ENCODE measurements around the gene WNK1. TPM values are rescaled to one million over a fixed set of nuclear protein-coding genes. Genes with fewer than 3 reads are reported as not detected.
A peak's percentile ranks its signal among the peaks of the same experiment; 100 is the strongest.

Gene WNK1
- total RNA-seq, 4 donors from 2014 or later = 168 to 223 (median 204) TPM

DNA sequence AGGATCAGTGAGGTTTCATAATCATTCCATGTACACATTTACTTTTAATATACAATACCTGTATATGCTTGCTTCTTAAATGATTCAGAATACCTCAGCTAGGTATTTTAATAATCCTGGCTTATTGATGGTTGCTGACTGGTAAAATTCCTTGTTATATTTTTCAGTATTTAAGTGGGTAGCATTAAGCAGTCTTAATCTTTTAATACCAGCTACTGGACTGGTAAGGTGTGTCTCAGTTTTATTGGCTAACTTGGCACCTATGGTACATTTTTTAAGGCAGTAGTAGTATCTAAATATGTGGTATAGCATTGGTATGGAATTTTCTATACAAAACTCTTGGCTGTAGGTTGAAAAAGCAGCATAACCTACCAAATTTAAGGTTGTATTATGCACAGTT is 100.5 kb downstream of the WNK1 start:
- ATAC-seq (no peak), DNase-seq (no peak)
- in situ Hi-C loops (cut with MboI; ENCODE audit: low sequenced_read_pairs in 4 of 4) = no loop called here
- Histone ChIP-seq H3K27ac (peak overlapping the region; percentile 19 to 75 (median 68)), H3K36me3 (no peaks in the 10 kb centered on the region), H3K27me3 (no peaks in the 10 kb centered on the region), H3K4me3 (peak overlapping the region in 2 of 4 donors; percentile 20 to 36), H3K4me1 (peaks cover 38 to 56% of the 10 kb centered on the region in 2 donors), H3K9me3 (no peaks in the 10 kb centered on the region)
- TF ChIP-seq CTCF (IDR thresholded peaks at IDR 0.05 in 4 of 5, conservative IDR thresholded peaks at IDR 0.05 in 1 of 5) (no peak), POLR2A (IDR thresholded peaks at IDR 0.05) (no peak)
- intact Hi-C loops (cut with DNase I; ENCODE audit: low total_unique reads) = no loop called here

- Histone ChIP-seq H3K27me3 (no peaks in the 10 kb centered on the region), H3K4me3 (peak overlapping the region in 1 of 4 donors; percentile 0), H3K36me3 (peaks cover 0 to 31% of the 10 kb centered on the region in 2 donors), H3K27ac (peak overlapping the region; percentile 72 to 84 (median 78)), H3K9me3 (no peaks in the 10 kb centered on the region), H3K4me1 (peaks cover 24 to 42% of the 10 kb centered on the region in 2 donors)
- DNase-seq = peak; percentile 73 to 80
- intact Hi-C loops (cut with DNase I; ENCODE audit: low total_unique reads) = loop anchor here (5.0 kb wide), 1 partner anchor 40 kb away; no protein-coding TSS in a partner anchor
- TF ChIP-seq POLR2A (IDR thresholded peaks at IDR 0.05) = no peak
- no peak for TF ChIP-seq CTCF (IDR thresholded peaks at IDR 0.05 in 4 of 5, conservative IDR thresholded peaks at IDR 0.05 in 1 of 5)
- in situ Hi-C loops (cut with MboI; ENCODE audit: low sequenced_read_pairs in 4 of 4) = no loop called here
- ATAC-seq = peak; percentile 98
Observed at GRCh38 chr12:857611-858010, 105.2 kb downstream of the WNK1 start.

- TF ChIP-seq CTCF (IDR thresholded peaks at IDR 0.05 in 4 of 5, conservative IDR thresholded peaks at IDR 0.05 in 1 of 5) = no peak
- no peak for TF ChIP-seq POLR2A (IDR thresholded peaks at IDR 0.05)
- Histone ChIP-seq H3K4me3 (no peak overlapping the region), H3K27me3 (no peaks in the 10 kb centered on the region), H3K27ac (peak overlapping the region in 2 of 4 donors; percentile 45 to 48), H3K36me3 (peaks cover 0 to 76% of the 10 kb centered on the region in 2 donors), H3K9me3 (no peaks in the 10 kb centered on the region), H3K4me1 (peaks cover 11 to 17% of the 10 kb centered on the region in 2 donors)
- intact Hi-C loops (cut with DNase I; ENCODE audit: low total_unique reads) (no loop called here), in situ Hi-C loops (cut with MboI; ENCODE audit: low sequenced_read_pairs in 4 of 4) (no loop called here)
- ATAC-seq (no peak), DNase-seq (no peak)
Observed at GRCh38 chr12:862303-862911, 110.0 kb downstream of the WNK1 start.

DNA sequence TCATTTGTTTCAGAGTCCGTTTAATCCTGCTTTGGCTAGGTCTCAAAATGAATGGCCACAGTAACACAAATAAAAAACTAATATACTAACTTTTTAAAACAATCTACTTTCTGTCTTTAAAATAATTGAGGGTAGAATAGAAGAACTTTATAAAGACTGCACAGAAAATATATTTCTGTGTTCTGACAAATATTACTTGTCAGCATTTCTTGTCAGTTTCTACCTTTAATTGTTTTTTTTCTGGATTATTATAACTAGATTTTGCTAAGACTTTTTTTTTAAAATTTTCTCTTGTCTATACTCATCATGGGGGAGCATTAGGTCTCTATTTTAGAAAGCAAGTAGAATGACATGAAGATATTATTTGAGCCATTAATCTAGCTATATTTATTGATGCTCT is 110.9 kb downstream of the WNK1 start:
- peak overlapping the region in 2 of 4 donors; percentile 0 to 48 for H3K27ac ChIP-seq
- ATAC-seq (no peak), DNase-seq (no peak)
- intact Hi-C loops (cut with DNase I; ENCODE audit: low total_unique reads) = no loop called here
- no peak overlapping the region for H3K4me3 ChIP-seq
- TF ChIP-seq POLR2A (IDR thresholded peaks at IDR 0.05) (no peak), CTCF (IDR thresholded peaks at IDR 0.05 in 4 of 5, conservative IDR thresholded peaks at IDR 0.05 in 1 of 5) (no peak)
- no peaks in the 10 kb centered on the region for H3K9me3 ChIP-seq
- in situ Hi-C loops (cut with MboI; ENCODE audit: low sequenced_read_pairs in 4 of 4) = no loop called here
- H3K36me3 ChIP-seq = peaks cover 0 to 82% of the 10 kb centered on the region in 2 donors
- H3K27me3 ChIP-seq = no peaks in the 10 kb centered on the region
- peaks cover 4 to 9% of the 10 kb centered on the region in 2 donors for H3K4me1 ChIP-seq

Measured in gastrocnemius medialis (tissue), 4 donors.